22Rv1 (cell line): ENCODE data around the gene ASF1B.

ENCODE experiments used
- CTCF ChIP-seq: fragments of 450-650 bp; IDR thresholded peaks from 2 replicates; pipeline ENCODE4 v1.5.1; 2017; ENCODE audit warnings: mild to moderate bottlenecking
- ZFX ChIP-seq: fragments of 450-650 bp; IDR thresholded peaks from 2 replicates; pipeline ENCODE4 v1.6.1; 2017; ENCODE audit warnings: antibody characterized with exemption, borderline replicate concordance

DNA sequence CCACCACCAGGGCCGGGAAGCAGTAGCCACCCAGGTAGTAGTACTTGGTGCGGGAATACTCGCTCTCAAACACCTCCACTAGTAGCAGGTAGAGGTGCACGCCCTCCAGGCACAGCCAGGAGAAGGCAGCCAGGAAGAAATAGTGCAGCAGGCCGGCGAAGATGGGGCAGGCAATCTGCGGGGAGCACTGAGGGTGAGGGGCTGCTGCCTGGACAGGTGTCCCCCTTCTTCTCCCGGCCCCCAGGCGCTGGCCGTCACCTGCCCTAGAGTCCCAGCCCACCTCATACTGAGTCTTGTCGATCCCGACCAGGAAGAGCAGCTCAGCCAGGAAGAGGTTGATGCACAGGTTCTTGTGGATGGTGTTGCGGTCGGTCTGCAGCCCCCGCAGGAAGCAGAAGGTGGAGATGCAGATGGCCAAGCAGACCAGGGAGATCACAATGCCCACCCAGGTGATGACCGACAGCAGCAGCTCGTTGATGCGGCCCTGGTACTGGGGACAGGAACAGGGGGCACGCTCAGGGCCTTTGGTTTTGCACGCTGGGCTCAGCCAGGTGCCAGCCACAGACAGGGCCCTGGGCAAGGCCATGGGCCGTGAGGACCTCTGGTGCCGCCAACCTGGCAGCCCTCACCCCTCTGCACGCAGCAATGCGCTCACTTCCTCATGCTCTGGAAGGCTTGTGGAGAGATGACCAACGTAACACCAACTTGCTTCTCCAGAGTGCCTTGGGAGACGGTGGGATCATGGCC is 20.8 kb upstream of the ASF1B start:
- TF ChIP-seq CTCF (no peak), ZFX (no peak)
